Mesendoderm (in vitro differentiated cells): Measurements from ENCODE around the gene CPA3.

ENCODE experiments used
- DNase-seq: peaks from one replicate; pipeline ENCODE4 v3.0.0; 2013
- H2AK5ac ChIP-seq: 2 replicates; pipeline ENCODE4 v1.6.1; 2013; ENCODE audit warnings: low read length, inconsistent platforms
- H2BK120ac ChIP-seq: 2 replicates; pipeline ENCODE4 v1.6.1; 2013; ENCODE audit warnings: low read depth, mild to moderate bottlenecking, low read length, moderate library complexity, mixed read lengths
- H2BK15ac ChIP-seq: replicated peaks from 2 replicates; pipeline ENCODE4 v1.6.1; 2013; ENCODE audit warnings: low read depth, mild to moderate bottlenecking, moderate library complexity
- H2BK5ac ChIP-seq: 2 replicates; pipeline ENCODE4 v1.6.1; 2013; ENCODE audit warnings: low read length, inconsistent platforms
- H3K18ac ChIP-seq: 2 replicates; pipeline ENCODE4 v1.6.1; 2013; ENCODE audit warnings: mild to moderate bottlenecking, low read length, mixed read lengths
- H3K23ac ChIP-seq: one replicate; pipeline ENCODE4 v1.6.1; 2013; ENCODE audit warnings: low read length
- H3K27ac ChIP-seq: 2 replicates; pipeline ENCODE4 v1.5.1; 2013; ENCODE audit warnings: low read depth, mild to moderate bottlenecking, inconsistent platforms, low read length, moderate library complexity
- H3K27me3 ChIP-seq: 2 replicates; pipeline ENCODE4 v1.6.1; 2013; ENCODE audit warnings: low read length, control low read depth, mild to moderate bottlenecking, inconsistent platforms; ENCODE audit not compliant: insufficient read depth, poor library complexity
- H3K36me3 ChIP-seq: 2 replicates; pipeline ENCODE4 v1.6.1; 2013; ENCODE audit warnings: low read length, inconsistent platforms; ENCODE audit not compliant: control insufficient read depth, insufficient read depth
- H3K4ac ChIP-seq: one replicate; pipeline ENCODE4 v1.6.1; 2013; ENCODE audit warnings: low read depth, mild to moderate bottlenecking, low read length, moderate library complexity
- H3K4me1 ChIP-seq: 2 replicates; pipeline ENCODE4 v1.6.1; 2013; ENCODE audit warnings: low read depth, low read length, inconsistent platforms; ENCODE audit not compliant: control insufficient read depth
- H3K4me2 ChIP-seq: 2 replicates; pipeline ENCODE4 v1.6.1; 2013; ENCODE audit warnings: low read length
- H3K4me3 ChIP-seq: 2 replicates; pipeline ENCODE4 v1.5.1; 2013; ENCODE audit warnings: mild to moderate bottlenecking, low read length
- H3K56ac ChIP-seq: one replicate; pipeline ENCODE4 v1.6.1; 2013; ENCODE audit warnings: low read length
- H3K79me1 ChIP-seq: 2 replicates; pipeline ENCODE4 v1.6.1; 2013; ENCODE audit warnings: low read length, inconsistent platforms
- H3K79me2 ChIP-seq: 2 replicates; pipeline ENCODE4 v1.6.1; 2013; ENCODE audit warnings: mild to moderate bottlenecking, low read length; ENCODE audit not compliant: control insufficient read depth, insufficient read depth
- H3K9ac ChIP-seq: 2 replicates; pipeline ENCODE4 v1.6.1; 2013; ENCODE audit warnings: low read length, inconsistent platforms
- H4K5ac ChIP-seq: one replicate; pipeline ENCODE4 v1.6.1; 2013; ENCODE audit warnings: low read length
- H4K8ac ChIP-seq: one replicate; pipeline ENCODE4 v1.6.1; 2013; ENCODE audit warnings: low read depth, mild to moderate bottlenecking, control low read depth, low read length, moderate library complexity
- WGBS: extraction: QIAGEN DNeasy Blood & Tissue Kit; methylation state at CpG from one replicate; pipeline ENCODE4 v1.1.7; 2013; ENCODE audit warnings: low lambda C conversion rate, missing lambda C conversion rate; ENCODE audit not compliant: insufficient coverage; ENCODE audit errors: extremely low coverage; 5-methylcytosine and 5-hydroxymethylcytosine counted together

Gene CPA3

GRCh38 chr3:148925845-148926244, 60.7 kb downstream of the CPA3 start:
- H4K5ac ChIP-seq = no peak overlapping the region
- no peaks in the 10 kb centered on the region for H3K27me3 ChIP-seq
- no peak overlapping the region for H3K18ac ChIP-seq
- no peaks in the 10 kb centered on the region for H3K36me3 ChIP-seq
- no peak overlapping the region for H3K27ac ChIP-seq
- no peak overlapping the region for H3K4ac ChIP-seq
- no peak overlapping the region for H3K56ac ChIP-seq
- DNase-seq = no peak
- no peak overlapping the region for H2AK5ac ChIP-seq
- WGBS = no CpG with 5 or more reads among the region's 5 CpGs
- no peak overlapping the region for H2BK120ac ChIP-seq
- no peaks in the 10 kb centered on the region for H3K79me1 ChIP-seq
- no peak overlapping the region for H3K9ac ChIP-seq
- H4K8ac ChIP-seq = no peak overlapping the region
- H2BK5ac ChIP-seq = no peak overlapping the region
- H3K23ac ChIP-seq = no peak overlapping the region
- H3K4me2 ChIP-seq = no peak overlapping the region
- no peaks in the 10 kb centered on the region for H3K4me1 ChIP-seq
- H2BK15ac ChIP-seq = no peak overlapping the region
- no peak overlapping the region for H3K4me3 ChIP-seq
- H3K79me2 ChIP-seq = no peaks in the 10 kb centered on the region

DNA sequence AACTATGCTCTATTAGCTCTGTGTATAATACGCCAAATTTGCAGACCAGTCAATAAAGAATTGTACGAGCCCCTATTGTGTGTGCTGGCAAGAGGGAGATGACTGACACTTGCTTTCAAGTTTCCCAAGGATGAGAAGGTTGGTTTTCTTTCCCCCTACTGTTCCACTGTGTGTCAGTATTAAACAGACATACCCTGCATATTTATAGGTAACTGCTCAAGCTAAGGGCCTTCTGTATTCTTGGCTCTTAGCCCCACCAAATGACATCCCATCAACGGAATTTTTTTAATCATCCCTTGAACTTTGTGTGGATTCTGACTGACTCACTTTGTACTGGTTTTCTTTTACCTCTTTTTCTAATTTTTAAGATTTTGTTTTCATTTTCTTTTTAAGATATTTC, 65.7 kb downstream of the CPA3 start:
- Histone ChIP-seq H3K18ac (no peak overlapping the region), H2BK120ac (no peak overlapping the region), H3K79me1 (no peaks in the 10 kb centered on the region), H3K79me2 (no peaks in the 10 kb centered on the region), H2BK5ac (no peak overlapping the region), H3K27ac (no peak overlapping the region), H3K4me1 (no peaks in the 10 kb centered on the region), H3K23ac (no peak overlapping the region), H2BK15ac (no peak overlapping the region), H4K8ac (no peak overlapping the region), H3K4ac (no peak overlapping the region), H4K5ac (no peak overlapping the region), H3K56ac (no peak overlapping the region), H2AK5ac (no peak overlapping the region), H3K4me2 (no peak overlapping the region), H3K4me3 (no peak overlapping the region), H3K36me3 (no peaks in the 10 kb centered on the region), H3K27me3 (no peaks in the 10 kb centered on the region), H3K9ac (no peak overlapping the region)
- WGBS = no CpG with 5 or more reads among the region's 3 CpGs
- DNase-seq = no peak

DNA sequence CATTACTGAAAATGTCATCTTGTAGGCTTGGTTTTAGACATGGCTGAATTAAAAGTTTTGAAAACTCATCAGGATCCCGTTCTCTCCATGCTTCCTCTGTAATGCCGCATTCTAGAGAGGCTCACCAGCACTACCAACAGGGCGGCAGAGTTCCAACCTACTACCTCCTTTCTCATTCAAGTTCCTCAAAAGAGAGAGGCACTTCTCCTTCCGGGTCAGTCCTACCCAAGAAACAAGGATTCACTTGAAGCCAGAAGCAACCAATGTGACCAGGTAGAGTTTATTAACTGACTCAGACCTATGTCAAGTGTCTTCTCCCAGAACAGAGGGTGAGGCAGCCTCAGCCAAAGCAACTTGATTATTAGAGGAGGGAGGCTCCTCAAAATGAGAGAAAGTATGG, 66.5 kb downstream of the CPA3 start:
- Histone ChIP-seq H3K36me3 (no peaks in the 10 kb centered on the region), H3K56ac (no peak overlapping the region), H2BK15ac (no peak overlapping the region), H3K18ac (no peak overlapping the region), H3K79me2 (no peaks in the 10 kb centered on the region), H3K79me1 (no peaks in the 10 kb centered on the region), H3K4me2 (no peak overlapping the region), H4K8ac (no peak overlapping the region), H2AK5ac (no peak overlapping the region), H3K9ac (no peak overlapping the region), H3K27me3 (no peaks in the 10 kb centered on the region), H3K4me3 (no peak overlapping the region), H3K27ac (no peak overlapping the region), H3K4ac (no peak overlapping the region), H2BK120ac (no peak overlapping the region), H3K23ac (no peak overlapping the region), H2BK5ac (no peak overlapping the region), H4K5ac (no peak overlapping the region), H3K4me1 (no peaks in the 10 kb centered on the region)
- no CpG with 5 or more reads among the region's 4 CpGs for WGBS
- DNase-seq = no peak

DNA sequence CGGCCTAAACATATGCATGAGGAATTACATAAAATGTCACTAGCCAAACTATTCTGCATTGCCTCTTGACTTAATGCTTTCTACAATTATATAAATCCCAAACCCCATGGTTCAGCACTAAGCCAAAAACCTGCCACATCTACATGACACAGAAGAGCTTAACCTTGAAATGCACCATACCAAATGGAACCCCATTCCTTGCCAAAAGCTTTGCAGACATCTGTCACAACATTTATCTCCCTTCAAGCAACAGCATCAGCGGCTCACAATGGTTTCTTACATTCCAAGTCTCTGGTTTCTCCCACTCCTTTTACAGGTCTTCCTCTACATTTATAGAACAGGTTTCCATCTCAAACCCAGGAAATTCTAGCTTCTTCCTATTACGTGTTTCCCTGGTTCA, 67.9 kb downstream of the CPA3 start:
- Histone ChIP-seq H3K4me2 (no peak overlapping the region), H3K4me1 (no peaks in the 10 kb centered on the region), H2AK5ac (no peak overlapping the region), H2BK120ac (no peak overlapping the region), H3K4me3 (no peak overlapping the region), H3K4ac (no peak overlapping the region), H3K18ac (no peak overlapping the region), H3K36me3 (no peaks in the 10 kb centered on the region), H4K8ac (no peak overlapping the region), H3K79me2 (no peaks in the 10 kb centered on the region), H3K79me1 (no peaks in the 10 kb centered on the region), H4K5ac (no peak overlapping the region), H3K23ac (no peak overlapping the region), H3K56ac (no peak overlapping the region), H3K9ac (no peak overlapping the region), H2BK15ac (no peak overlapping the region), H3K27me3 (no peaks in the 10 kb centered on the region), H2BK5ac (no peak overlapping the region), H3K27ac (no peak overlapping the region)
- DNase-seq = no peak
- WGBS = no CpG with 5 or more reads among the region's 3 CpGs

- no peak overlapping the region for H2BK5ac ChIP-seq
- H3K79me2 ChIP-seq = no peaks in the 10 kb centered on the region
- H3K23ac ChIP-seq = no peak overlapping the region
- H3K4me1 ChIP-seq = no peaks in the 10 kb centered on the region
- H3K27ac ChIP-seq = no peak overlapping the region
- H3K36me3 ChIP-seq = no peaks in the 10 kb centered on the region
- no peak for DNase-seq
- H3K56ac ChIP-seq = no peak overlapping the region
- H2BK15ac ChIP-seq = no peak overlapping the region
- H3K4me3 ChIP-seq = no peak overlapping the region
- no peak overlapping the region for H2BK120ac ChIP-seq
- no peak overlapping the region for H3K4me2 ChIP-seq
- H3K18ac ChIP-seq = no peak overlapping the region
- H3K27me3 ChIP-seq = no peaks in the 10 kb centered on the region
- H3K4ac ChIP-seq = no peak overlapping the region
- no peak overlapping the region for H4K5ac ChIP-seq
- H4K8ac ChIP-seq = no peak overlapping the region
- WGBS = no CpG with 5 or more reads among the region's 10 CpGs
- no peak overlapping the region for H2AK5ac ChIP-seq
- H3K79me1 ChIP-seq = no peaks in the 10 kb centered on the region
- H3K9ac ChIP-seq = no peak overlapping the region
These were observed 72.6 kb downstream of the CPA3 start for GRCh38 chr3:148937467-148938255.

DNA sequence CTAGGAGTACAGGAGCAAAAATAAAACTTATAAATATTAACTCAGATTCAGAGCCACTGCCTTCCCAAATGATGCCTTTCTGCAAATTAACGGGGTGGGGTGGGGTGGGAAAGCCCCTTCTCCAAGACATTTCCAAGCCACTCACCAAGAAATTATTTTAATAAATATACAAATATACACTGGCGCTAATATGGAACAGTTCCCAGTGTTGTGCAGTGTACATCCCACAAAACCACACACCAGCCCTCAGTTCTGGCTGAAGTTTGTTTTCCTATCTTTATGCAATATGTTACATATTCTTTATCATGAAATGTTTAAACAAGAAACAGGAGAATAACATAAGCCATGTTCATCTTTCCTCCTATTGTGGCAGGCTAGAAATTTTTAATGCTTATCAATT, 73.2 kb downstream of the CPA3 start:
- Histone ChIP-seq H2AK5ac (no peak overlapping the region), H3K79me2 (no peaks in the 10 kb centered on the region), H3K27me3 (no peaks in the 10 kb centered on the region), H4K5ac (no peak overlapping the region), H3K27ac (no peak overlapping the region), H3K79me1 (no peaks in the 10 kb centered on the region), H3K9ac (no peak overlapping the region), H4K8ac (no peak overlapping the region), H2BK120ac (no peak overlapping the region), H2BK15ac (no peak overlapping the region), H3K4me2 (no peak overlapping the region), H3K4ac (no peak overlapping the region), H3K4me3 (no peak overlapping the region), H3K36me3 (no peaks in the 10 kb centered on the region), H3K4me1 (no peaks in the 10 kb centered on the region), H3K56ac (no peak overlapping the region), H3K23ac (no peak overlapping the region), H2BK5ac (no peak overlapping the region), H3K18ac (no peak overlapping the region)
- no CpG with 5 or more reads among the region's 2 CpGs for WGBS
- DNase-seq = no peak
